Mesenchymal stem cell (in vitro differentiated cells and primary cell): ENCODE measurements around the gene LANCL1.

Source experiments
- DNase-seq: peaks from one replicate; pipeline ENCODE4 v3.0.0-alpha.2; 2013
- H2AFZ ChIP-seq: one replicate; pipeline ENCODE4 v1.6.1; 2013; ENCODE audit warnings: low read depth, mild to moderate bottlenecking, control low read depth, inconsistent platforms, low read length, moderate library complexity
- H2AK5ac ChIP-seq: 2 replicates; pipeline ENCODE4 v1.6.1; 2013; ENCODE audit warnings: low read length, moderate library complexity, mild to moderate bottlenecking, inconsistent platforms; ENCODE audit not compliant: severe bottlenecking
- H2BK120ac ChIP-seq: one replicate; pipeline ENCODE4 v1.6.1; 2013; ENCODE audit warnings: low read depth, mild to moderate bottlenecking, inconsistent platforms, low read length, moderate library complexity
- H2BK12ac ChIP-seq, 2 experiments: one replicate each; pipeline ENCODE4 v1.6.1; 2013; ENCODE audit warnings: inconsistent platforms in 2 of 2, low read length in 2 of 2, mild to moderate bottlenecking in 2 of 2, moderate library complexity in 2 of 2, control low read depth in 1 of 2
- H2BK15ac ChIP-seq: one replicate; pipeline ENCODE4 v1.6.1; 2013; ENCODE audit warnings: mild to moderate bottlenecking, low read depth, inconsistent platforms; ENCODE audit not compliant: poor library complexity, severe bottlenecking
- H2BK5ac ChIP-seq: 2 replicates; pipeline ENCODE4 v1.6.1; 2013; ENCODE audit warnings: low read depth, mild to moderate bottlenecking, low read length, control low read depth, inconsistent platforms; ENCODE audit not compliant: poor library complexity, severe bottlenecking
- H3K14ac ChIP-seq, 2 experiments: one replicate each; pipeline ENCODE4 v1.6.1; 2013; ENCODE audit warnings: inconsistent platforms in 2 of 2, low read length in 2 of 2, control low read depth in 1 of 2, mild to moderate bottlenecking in 1 of 2, moderate library complexity in 1 of 2
- H3K18ac ChIP-seq, 2 experiments: one replicate each; pipeline ENCODE4 v1.6.1; 2013; ENCODE audit warnings: inconsistent platforms in 2 of 2, low read length in 2 of 2, control low read depth in 1 of 2, low read depth in 1 of 2, mild to moderate bottlenecking in 1 of 2
- H3K23ac ChIP-seq, 2 experiments: one replicate each; pipeline ENCODE4 v1.6.1; 2013; ENCODE audit warnings: inconsistent platforms in 2 of 2, low read length in 2 of 2, mild to moderate bottlenecking in 2 of 2, moderate library complexity in 2 of 2, control low read depth in 1 of 2
- H3K27ac ChIP-seq: 2 replicates; pipeline ENCODE4 v1.5.1; 2013; ENCODE audit warnings: mild to moderate bottlenecking, moderate library complexity, low read length, control low read depth, inconsistent platforms; ENCODE audit not compliant: poor library complexity, severe bottlenecking
- H3K27me3 ChIP-seq, 2 experiments: 2 replicates each; pipeline versions ENCODE4 v1.6.1 to v1.7.0; 2013; ENCODE audit warnings: low read length in 2 of 2, mild to moderate bottlenecking in 2 of 2, moderate library complexity in 2 of 2, control low read depth in 1 of 2, inconsistent platforms in 1 of 2; ENCODE audit not compliant: control insufficient read depth in 1 of 2, insufficient read depth in 1 of 2
- H3K36me3 ChIP-seq, 2 experiments: 2 replicates each; pipeline versions ENCODE4 v1.6.1 to v1.7.0; 2013; ENCODE audit warnings: low read length in 2 of 2, control low read depth in 1 of 2, inconsistent platforms in 1 of 2, low read depth in 1 of 2, mild to moderate bottlenecking in 1 of 2; ENCODE audit not compliant: insufficient read depth in 2 of 2, control insufficient read depth in 1 of 2
- H3K4ac ChIP-seq, 2 experiments: one replicate each; pipeline ENCODE4 v1.6.1; 2013; ENCODE audit warnings: inconsistent platforms in 2 of 2, low read length in 2 of 2, mild to moderate bottlenecking in 2 of 2, moderate library complexity in 2 of 2, control low read depth in 1 of 2, low read depth in 1 of 2
- H3K4me1 ChIP-seq: 2 replicates; pipeline ENCODE4 v1.6.1; 2013; ENCODE audit warnings: low read depth, low read length, control low read depth; ENCODE audit not compliant: control insufficient read depth, insufficient read depth
- H3K4me2 ChIP-seq: 2 replicates; pipeline ENCODE4 v1.6.1; 2013; ENCODE audit warnings: low read length, mild to moderate bottlenecking, inconsistent platforms; ENCODE audit not compliant: poor library complexity, severe bottlenecking
- H3K4me3 ChIP-seq, 2 experiments: 2 replicates each; pipeline versions ENCODE4 v1.5.1 to v1.7.0; 2013; ENCODE audit warnings: low read length in 2 of 2, mild to moderate bottlenecking in 2 of 2, control low read depth in 1 of 2, low read depth in 1 of 2; ENCODE audit not compliant: insufficient read depth in 1 of 2
- H3K79me1 ChIP-seq: replicated peaks from 2 replicates; pipeline ENCODE4 v1.6.1; 2013; ENCODE audit warnings: mild to moderate bottlenecking, control low read depth, low read length, inconsistent platforms; ENCODE audit not compliant: poor library complexity, severe bottlenecking
- H3K9ac ChIP-seq: 2 replicates; pipeline ENCODE4 v1.7.0; 2013; ENCODE audit warnings: mild to moderate bottlenecking, low read length, moderate library complexity
- H3K9me3 ChIP-seq: 2 replicates; pipeline ENCODE4 v1.7.0; 2013; ENCODE audit warnings: mild to moderate bottlenecking, low read length; ENCODE audit not compliant: control insufficient read depth
- H4K8ac ChIP-seq: one replicate; pipeline ENCODE4 v1.6.1; 2013; ENCODE audit warnings: inconsistent platforms, mild to moderate bottlenecking, low read length, moderate library complexity
- H4K91ac ChIP-seq: one replicate; pipeline ENCODE4 v1.6.1; 2013; ENCODE audit warnings: mild to moderate bottlenecking, low read length, inconsistent platforms
- WGBS: methylation state at CpG from one replicate; pipeline ENCODE4 v1.1.7; 2013; ENCODE audit warnings: mixed read lengths; 5-methylcytosine and 5-hydroxymethylcytosine counted together

Gene LANCL1

GRCh38 chr2:210440206-210440605 is 36.4 kb downstream of the LANCL1 start:
- Histone ChIP-seq H2BK120ac (no peak overlapping the region), H2AFZ (no peak overlapping the region), H2BK5ac (no peak overlapping the region), H2BK12ac (no peak overlapping the region), H3K9ac (no peak overlapping the region), H2BK15ac (no peak overlapping the region), H3K23ac (no peak overlapping the region), H4K8ac (no peak overlapping the region), H3K79me1 (peaks cover 29% of the 10 kb centered on the region), H3K27ac (no peak overlapping the region), H3K4ac (no peak overlapping the region), H3K18ac (no peak overlapping the region), H3K4me1 (no peaks in the 10 kb centered on the region), H2AK5ac (no peak overlapping the region), H4K91ac (no peak overlapping the region), H3K36me3 (peaks cover 4 to 55% of the 10 kb centered on the region in 2 experiments), H3K14ac (no peak overlapping the region), H3K4me2 (no peak overlapping the region), H3K4me3 (no peak overlapping the region), H3K27me3 (no peaks in the 10 kb centered on the region), H3K9me3 (no peaks in the 10 kb centered on the region)
- 100% methylated on average over 1 of the region's 3 CpGs for WGBS
- DNase-seq = no peak

- Histone ChIP-seq H2BK5ac (no peak overlapping the region), H2BK15ac (no peak overlapping the region), H3K9me3 (no peaks in the 10 kb centered on the region), H3K36me3 (peaks cover 12 to 92% of the 10 kb centered on the region in 2 experiments), H2BK12ac (no peak overlapping the region), H3K18ac (no peak overlapping the region), H3K14ac (no peak overlapping the region), H3K4me2 (no peak overlapping the region), H2AFZ (no peak overlapping the region), H3K79me1 (peaks cover 5% of the 10 kb centered on the region), H2BK120ac (no peak overlapping the region), H2AK5ac (no peak overlapping the region), H3K27me3 (no peaks in the 10 kb centered on the region), H4K8ac (no peak overlapping the region), H3K4ac (no peak overlapping the region), H3K4me3 (no peak overlapping the region), H4K91ac (no peak overlapping the region), H3K23ac (no peak overlapping the region), H3K9ac (no peak overlapping the region), H3K27ac (no peak overlapping the region), H3K4me1 (no peaks in the 10 kb centered on the region)
- DNase-seq = no peak
- WGBS = no CpG with 5 or more reads among the region's 1 CpG
Observed at GRCh38 chr2:210435439-210435838, 41.1 kb downstream of the LANCL1 start.

GRCh38 chr2:210432633-210433032 is 43.9 kb downstream of the LANCL1 start:
- H4K8ac ChIP-seq = no peak overlapping the region
- H3K36me3 ChIP-seq = peaks cover 12 to 68% of the 10 kb centered on the region in 2 experiments
- H3K4me3 ChIP-seq = no peak overlapping the region
- H3K9ac ChIP-seq = no peak overlapping the region
- no peak overlapping the region for H3K23ac ChIP-seq
- no peaks in the 10 kb centered on the region for H3K4me1 ChIP-seq
- no peak overlapping the region for H4K91ac ChIP-seq
- H2AFZ ChIP-seq = no peak overlapping the region
- no peaks in the 10 kb centered on the region for H3K9me3 ChIP-seq
- H2BK5ac ChIP-seq = no peak overlapping the region
- H2BK15ac ChIP-seq = no peak overlapping the region
- DNase-seq = no peak
- H3K4me2 ChIP-seq = no peak overlapping the region
- no peak overlapping the region for H3K18ac ChIP-seq
- no peak overlapping the region for H3K27ac ChIP-seq
- H3K27me3 ChIP-seq = no peaks in the 10 kb centered on the region
- H2AK5ac ChIP-seq = no peak overlapping the region
- no peak overlapping the region for H3K14ac ChIP-seq
- no peak overlapping the region for H3K4ac ChIP-seq
- no peak overlapping the region for H2BK120ac ChIP-seq
- H2BK12ac ChIP-seq = no peak overlapping the region
- H3K79me1 ChIP-seq = peaks cover 1% of the 10 kb centered on the region
- 100% methylated on average over 1 of the region's 1 CpG for WGBS

- 96% methylated on average over 2 of the region's 2 CpGs for WGBS
- Histone ChIP-seq H2AK5ac (no peak overlapping the region), H3K4me2 (no peak overlapping the region), H3K9me3 (no peaks in the 10 kb centered on the region), H2BK120ac (no peak overlapping the region), H3K79me1 (no peaks in the 10 kb centered on the region), H3K4ac (no peak overlapping the region), H4K91ac (no peak overlapping the region), H4K8ac (no peak overlapping the region), H3K4me1 (no peaks in the 10 kb centered on the region), H3K23ac (no peak overlapping the region), H3K14ac (no peak overlapping the region), H2AFZ (no peak overlapping the region), H3K36me3 (peaks cover 6 to 39% of the 10 kb centered on the region in 2 experiments), H3K27ac (no peak overlapping the region), H3K4me3 (no peak overlapping the region), H2BK12ac (no peak overlapping the region), H2BK5ac (no peak overlapping the region), H3K27me3 (no peaks in the 10 kb centered on the region), H3K18ac (no peak overlapping the region), H2BK15ac (no peak overlapping the region), H3K9ac (peak overlapping the region; percentile 23)
- no peak for DNase-seq
Observed at GRCh38 chr2:210429403-210430137, 47.0 kb downstream of the LANCL1 start.
